CD4-positive, alpha-beta T cell (primary cell): ENCODE data around the gene BAIAP2L2. TPM values are rescaled to one million over a fixed set of nuclear protein-coding genes. Genes with fewer than 3 reads are reported as not detected.

Source experiments
- ATAC-seq: fragments of 200-7000 bp; cut with Tn5 transposase; one replicate; pipeline ENCODE4 v1.10.0; 2022; ENCODE audit warnings: mild to moderate bottlenecking; ENCODE audit not compliant: poor library complexity
- CTCF ChIA-PET: fragments of 350-600 bp; sonication (Branson Sonifier 250); formaldehyde crosslinking; loops from one replicate; lab custom pipeline; 2021; ENCODE audit warnings: antibody characterized with exemption, inconsistent platforms; lab: Charles Lee
- POLR2A ChIA-PET: fragments of 350-600 bp; sonication (Branson Sonifier 250); formaldehyde crosslinking; loops from one replicate; lab custom pipeline; 2021; ENCODE audit warnings: antibody characterized with exemption, inconsistent platforms; lab: Charles Lee
- DNase-seq, 14 experiments: peaks; one replicate each; pipeline ENCODE4 v3.0.0-alpha.2; 2013 to 2020; ENCODE audit warnings: mixed read lengths in 2 of 14
- H3K27ac ChIP-seq, 2 donors: one replicate each; pipeline versions ENCODE4 v1.5.1 to v1.7.0; 2013; ENCODE audit warnings: low read length in 2 of 2, low read depth in 1 of 2, mild to moderate bottlenecking in 1 of 2
- H3K27me3 ChIP-seq, 2 experiments: 1 replicate in 1 of 2; 2 replicates in 1 of 2; pipeline versions ENCODE4 v1.6.1 to v1.7.0; 2013; ENCODE audit warnings: low read length in 2 of 2, control low read depth in 1 of 2, mild to moderate bottlenecking in 1 of 2, moderate library complexity in 1 of 2; ENCODE audit not compliant: insufficient read depth in 2 of 2, control insufficient read depth in 1 of 2
- H3K36me3 ChIP-seq: one replicate; pipeline ENCODE4 v1.6.1; 2013; ENCODE audit warnings: low read length, control low read depth; ENCODE audit not compliant: insufficient read depth
- H3K4me1 ChIP-seq: one replicate; pipeline ENCODE4 v1.6.1; 2013; ENCODE audit warnings: low read length, control low read depth; ENCODE audit not compliant: insufficient read depth
- H3K4me3 ChIP-seq: one replicate; pipeline ENCODE4 v1.5.1; 2013; ENCODE audit warnings: mild to moderate bottlenecking, low read length, moderate library complexity
- H3K9me3 ChIP-seq, 2 experiments: 1 replicate in 1 of 2; 2 replicates in 1 of 2; pipeline versions ENCODE4 v1.6.1 to v1.7.0; 2013; ENCODE audit warnings: low read length in 2 of 2, mild to moderate bottlenecking in 2 of 2, control low read depth in 1 of 2, moderate library complexity in 1 of 2; ENCODE audit not compliant: control insufficient read depth in 1 of 2, insufficient read depth in 1 of 2
- H3K27ac Mint-ChIP-seq: one replicate; pipeline ENCODE4 v1.8.0; 2020; ENCODE audit warnings: mixed read lengths
- H3K27me3 Mint-ChIP-seq: one replicate; pipeline ENCODE4 v1.8.0; 2021; ENCODE audit warnings: mixed read lengths
- H3K36me3 Mint-ChIP-seq: one replicate; pipeline ENCODE4 v1.8.0; 2021; ENCODE audit warnings: low read depth, mixed read lengths
- H3K4me1 Mint-ChIP-seq: one replicate; pipeline ENCODE4 v1.8.0; 2021; ENCODE audit warnings: low read depth, mixed read lengths
- H3K4me3 Mint-ChIP-seq: one replicate; pipeline ENCODE4 v1.8.0; 2020; ENCODE audit warnings: mild to moderate bottlenecking, mixed read lengths
- H3K9me3 Mint-ChIP-seq: one replicate; pipeline ENCODE4 v1.8.0; 2020; ENCODE audit warnings: mixed read lengths
- CTCF ChIP-seq: fragments of 200-600 bp; IDR thresholded peaks from one replicate; pipeline ENCODE4 v1.8.0; 2022; ENCODE audit warnings: antibody characterized with exemption, mild to moderate bottlenecking
- intact Hi-C, 2 experiments: fragments of 100-400 bp; cut with DNase I in 1 of 2; cut with micrococcal nuclease in 1 of 2; formaldehyde crosslinking; loops; one replicate each; pipeline versions ENCODE4 v1.15.1 to v1.9.0; 2023 to 2025; cut with DNase I, micrococcal nuclease
- total RNA-seq, 174 experiments: library from RNA in 2 of 174; stranded (reverse) in 2 of 174; gene quantifications; one replicate each; pipeline ENCODE4 v1.2.3 and lab custom pipeline; 2021 to 2026

BAIAP2L2 gene
- total RNA-seq, 2 experiments from 2014 or later: 0.45 to 1.0 TPM

GRCh38 chr22:38139901-38140300, 29.4 kb upstream of the BAIAP2L2 start:
- intact Hi-C loops: no loop called here
- ATAC-seq (no peak), DNase-seq (no peak)
- ChIA-PET CTCF (no interaction called here), POLR2A (no interaction called here)
- Mint-ChIP-seq H3K36me3 (peaks cover 58% of the 10 kb centered on the region), H3K27ac (no peak overlapping the region), H3K4me1 (no peaks in the 10 kb centered on the region), H3K27me3 (no peaks in the 10 kb centered on the region), H3K4me3 (no peak overlapping the region), H3K9me3 (no peaks in the 10 kb centered on the region)
- TF ChIP-seq CTCF: no peak
- Histone ChIP-seq H3K27ac (no peak overlapping the region), H3K27me3 (no peaks in the 10 kb centered on the region), H3K36me3 (peaks cover 48% of the 10 kb centered on the region), H3K4me3 (no peak overlapping the region), H3K4me1 (peaks cover 12% of the 10 kb centered on the region), H3K9me3 (no peaks in the 10 kb centered on the region)

- TF ChIP-seq CTCF: no peak
- Histone ChIP-seq H3K4me1 (peaks cover 10% of the 10 kb centered on the region), H3K4me3 (no peak overlapping the region), H3K27ac (no peak overlapping the region), H3K9me3 (no peaks in the 10 kb centered on the region), H3K36me3 (peaks cover 49% of the 10 kb centered on the region), H3K27me3 (no peaks in the 10 kb centered on the region)
- ATAC-seq: no peak
- intact Hi-C loops: no loop called here
- H3K9me3 Mint-ChIP-seq: no peaks in the 10 kb centered on the region
- H3K36me3 Mint-ChIP-seq: peaks cover 60% of the 10 kb centered on the region
- H3K4me1 Mint-ChIP-seq: no peaks in the 10 kb centered on the region
- no peak overlapping the region for H3K27ac Mint-ChIP-seq
- H3K4me3 Mint-ChIP-seq: no peak overlapping the region
- no peaks in the 10 kb centered on the region for H3K27me3 Mint-ChIP-seq
- CTCF ChIA-PET: no interaction called here
- POLR2A ChIA-PET: no interaction called here
- DNase-seq: no peak
These were observed 28.5 kb upstream of the BAIAP2L2 start for GRCh38 chr22:38138961-38139360.

- POLR2A ChIA-PET: no interaction called here
These were observed 27.6 kb upstream of the BAIAP2L2 start for GRCh38 chr22:38137876-38138687.

More at GRCh38 chr22:38137876-38138687, 27.6 kb upstream of the BAIAP2L2 start:
- intact Hi-C loops: no loop called here
- peaks cover 60% of the 10 kb centered on the region for H3K36me3 Mint-ChIP-seq
- no peaks in the 10 kb centered on the region for H3K9me3 ChIP-seq
- TF ChIP-seq CTCF: no peak
- H3K4me1 ChIP-seq: peaks cover under 1% of the 10 kb centered on the region
- peaks cover 51% of the 10 kb centered on the region for H3K36me3 ChIP-seq
- H3K9me3 Mint-ChIP-seq: no peaks in the 10 kb centered on the region
- no peak overlapping the region for H3K4me3 ChIP-seq
- DNase-seq (no peak), ATAC-seq (no peak)
- H3K27ac ChIP-seq: no peak overlapping the region
- no peaks in the 10 kb centered on the region for H3K27me3 Mint-ChIP-seq
- no peak overlapping the region for H3K4me3 Mint-ChIP-seq
- H3K27me3 ChIP-seq: no peaks in the 10 kb centered on the region
- CTCF ChIA-PET: no interaction called here
- H3K4me1 Mint-ChIP-seq: no peaks in the 10 kb centered on the region
- H3K27ac Mint-ChIP-seq: no peak overlapping the region
